Thyroid gland (tissue), 4 donors: Measurements from ENCODE around the gene AHRR.

ENCODE experiments used
- POLR2A ChIP-seq, 2 donors: fragments of 450-650 bp; IDR thresholded peaks; one replicate each; pipeline ENCODE4 v1.6.1; 2017; ENCODE audit warnings: antibody characterized with exemption in 2 of 2, mild to moderate bottlenecking in 2 of 2, moderate library complexity in 1 of 2
- TF ChIP-seq, protein P1 (sequence below), 6 experiments: fragments of 200-600 bp in 3 of 6; fragments of 450-650 bp in 3 of 6; sonication (generic) in 3 of 6; IDR thresholded peaks; one replicate each; pipeline ENCODE4 v1.5.1; 2016 to 2019; ENCODE audit warnings: antibody characterized with exemption in 6 of 6, mild to moderate bottlenecking in 2 of 6, inconsistent platforms in 1 of 6, moderate library complexity in 1 of 6

DNA sequence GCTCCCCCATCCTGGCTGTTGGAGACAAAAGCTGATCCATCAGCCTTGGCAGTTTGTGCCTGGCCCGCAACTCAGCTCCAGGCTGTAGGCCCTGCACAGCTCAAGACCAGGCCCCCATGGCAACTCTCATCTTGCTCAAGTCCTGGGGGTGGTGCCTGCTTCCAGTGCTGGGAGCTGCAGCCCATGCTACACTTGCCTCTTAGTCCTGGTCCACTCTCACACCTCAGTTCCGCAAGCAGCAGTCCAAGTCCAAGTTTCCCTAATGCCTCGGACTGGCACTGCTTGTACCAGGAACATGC, 14.2 kb downstream of the AHRR start:
- TF ChIP-seq, protein P1, sequence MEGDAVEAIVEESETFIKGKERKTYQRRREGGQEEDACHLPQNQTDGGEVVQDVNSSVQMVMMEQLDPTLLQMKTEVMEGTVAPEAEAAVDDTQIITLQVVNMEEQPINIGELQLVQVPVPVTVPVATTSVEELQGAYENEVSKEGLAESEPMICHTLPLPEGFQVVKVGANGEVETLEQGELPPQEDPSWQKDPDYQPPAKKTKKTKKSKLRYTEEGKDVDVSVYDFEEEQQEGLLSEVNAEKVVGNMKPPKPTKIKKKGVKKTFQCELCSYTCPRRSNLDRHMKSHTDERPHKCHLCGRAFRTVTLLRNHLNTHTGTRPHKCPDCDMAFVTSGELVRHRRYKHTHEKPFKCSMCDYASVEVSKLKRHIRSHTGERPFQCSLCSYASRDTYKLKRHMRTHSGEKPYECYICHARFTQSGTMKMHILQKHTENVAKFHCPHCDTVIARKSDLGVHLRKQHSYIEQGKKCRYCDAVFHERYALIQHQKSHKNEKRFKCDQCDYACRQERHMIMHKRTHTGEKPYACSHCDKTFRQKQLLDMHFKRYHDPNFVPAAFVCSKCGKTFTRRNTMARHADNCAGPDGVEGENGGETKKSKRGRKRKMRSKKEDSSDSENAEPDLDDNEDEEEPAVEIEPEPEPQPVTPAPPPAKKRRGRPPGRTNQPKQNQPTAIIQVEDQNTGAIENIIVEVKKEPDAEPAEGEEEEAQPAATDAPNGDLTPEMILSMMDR (IDR thresholded peaks at IDR 0.05): no peak
- no peak for TF ChIP-seq POLR2A (IDR thresholded peaks at IDR 0.05)
